Body of pancreas (tissue), 4 donors: Measurements from ENCODE around the gene GRK1.

ENCODE experiments used
- POLR2A ChIP-seq, 3 donors: fragments of 450-650 bp; IDR thresholded peaks; one replicate each; pipeline ENCODE4 v1.6.1; 2016; ENCODE audit warnings: antibody characterized with exemption in 3 of 3, mild to moderate bottlenecking in 2 of 3
- TF ChIP-seq, protein P1 (sequence below), 7 experiments: fragments of 450-650 bp in 4 of 7; fragments of 200-600 bp in 3 of 7; sonication (generic) in 3 of 7; IDR thresholded peaks; one replicate each; pipeline ENCODE4 v1.5.1; 2016 to 2019; ENCODE audit warnings: antibody characterized with exemption in 7 of 7

DNA sequence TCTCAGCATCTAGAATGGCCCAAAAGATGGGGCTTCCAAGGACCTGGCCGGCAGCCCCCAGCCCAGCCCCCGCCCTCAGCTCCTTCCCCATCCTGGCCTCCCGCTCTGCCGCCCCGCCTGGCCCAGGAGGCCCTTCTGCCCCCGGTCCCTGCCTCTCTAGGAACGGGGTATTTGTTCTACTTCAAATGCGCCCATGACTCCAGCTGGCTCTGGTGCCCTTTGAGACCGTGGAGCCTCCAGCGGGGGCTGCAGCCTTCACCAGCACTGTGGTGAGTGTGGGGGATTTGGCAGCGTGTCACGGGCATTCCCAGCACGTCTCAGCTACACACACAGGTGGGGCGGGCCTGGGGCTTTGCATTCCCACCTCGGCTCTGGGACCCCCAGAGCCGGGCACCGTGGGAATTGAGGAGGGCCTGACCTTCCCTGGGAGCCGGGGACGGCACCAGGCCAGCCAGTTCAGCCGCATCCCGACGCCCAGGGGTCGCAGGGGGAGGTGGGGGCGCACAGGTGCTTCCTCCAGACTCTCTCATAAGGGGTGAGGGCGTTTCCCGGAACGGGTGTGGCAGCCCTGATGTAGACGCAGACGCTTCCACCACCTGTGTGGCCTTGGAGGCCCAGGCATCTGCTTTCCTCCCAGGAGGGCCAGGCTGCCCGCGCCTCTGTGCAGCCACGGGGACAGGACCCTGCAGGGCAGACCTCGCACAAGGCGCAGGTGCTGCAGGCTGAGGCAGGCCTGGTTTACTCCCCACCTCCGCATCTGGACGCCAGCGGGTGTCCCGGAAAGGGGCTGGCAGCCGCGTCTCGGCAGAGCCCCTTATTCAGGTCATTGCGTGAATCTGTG lies 10.0 kb upstream of the GRK1 start:
- TF ChIP-seq, protein P1, sequence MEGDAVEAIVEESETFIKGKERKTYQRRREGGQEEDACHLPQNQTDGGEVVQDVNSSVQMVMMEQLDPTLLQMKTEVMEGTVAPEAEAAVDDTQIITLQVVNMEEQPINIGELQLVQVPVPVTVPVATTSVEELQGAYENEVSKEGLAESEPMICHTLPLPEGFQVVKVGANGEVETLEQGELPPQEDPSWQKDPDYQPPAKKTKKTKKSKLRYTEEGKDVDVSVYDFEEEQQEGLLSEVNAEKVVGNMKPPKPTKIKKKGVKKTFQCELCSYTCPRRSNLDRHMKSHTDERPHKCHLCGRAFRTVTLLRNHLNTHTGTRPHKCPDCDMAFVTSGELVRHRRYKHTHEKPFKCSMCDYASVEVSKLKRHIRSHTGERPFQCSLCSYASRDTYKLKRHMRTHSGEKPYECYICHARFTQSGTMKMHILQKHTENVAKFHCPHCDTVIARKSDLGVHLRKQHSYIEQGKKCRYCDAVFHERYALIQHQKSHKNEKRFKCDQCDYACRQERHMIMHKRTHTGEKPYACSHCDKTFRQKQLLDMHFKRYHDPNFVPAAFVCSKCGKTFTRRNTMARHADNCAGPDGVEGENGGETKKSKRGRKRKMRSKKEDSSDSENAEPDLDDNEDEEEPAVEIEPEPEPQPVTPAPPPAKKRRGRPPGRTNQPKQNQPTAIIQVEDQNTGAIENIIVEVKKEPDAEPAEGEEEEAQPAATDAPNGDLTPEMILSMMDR (IDR thresholded peaks at IDR 0.05) = no peak
- no peak for TF ChIP-seq POLR2A (IDR thresholded peaks at IDR 0.05)
